Measurements from ENCODE around the gene PCCA.
"Not testable (repeated sequence)": the region's sequence is repeated elsewhere in the genome, so short reads cannot be mapped to it uniquely, and the experiment has no call there.

Gene PCCA

DNA sequence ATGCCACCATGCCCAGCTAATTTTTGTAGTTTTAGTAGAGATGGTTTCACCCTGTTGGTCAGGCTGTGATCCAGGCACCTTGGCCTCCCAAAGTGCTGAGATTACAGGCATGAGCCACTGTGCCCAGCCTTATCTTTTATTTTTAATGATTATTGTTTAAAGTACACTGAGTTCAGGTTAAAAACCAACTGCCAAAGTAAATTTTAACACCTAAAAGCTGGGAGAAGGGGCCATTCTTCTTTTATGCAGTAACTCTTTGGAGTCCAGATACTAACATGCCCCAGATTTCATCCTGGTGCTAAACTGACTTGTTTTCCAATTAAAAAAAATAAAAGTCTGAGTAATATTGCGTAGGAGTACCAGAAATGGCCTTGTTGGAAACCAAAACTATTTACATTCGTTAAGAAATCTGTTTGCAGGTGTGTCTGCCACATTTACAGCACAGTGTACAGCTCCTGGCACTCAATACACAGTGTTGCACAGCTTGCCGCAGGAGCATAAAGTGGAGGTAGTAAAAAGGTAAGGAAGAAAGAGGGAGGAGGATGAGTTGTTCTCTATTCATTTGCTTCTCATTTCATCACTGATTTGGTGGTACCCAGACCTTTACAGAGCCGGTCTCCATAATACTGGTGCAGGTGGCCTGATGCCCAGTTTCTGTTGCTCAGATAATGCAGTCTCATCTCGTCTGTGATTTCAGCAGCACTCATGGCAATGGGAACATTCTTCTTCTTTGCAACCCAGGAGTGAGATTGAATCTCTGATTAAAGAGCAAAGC lies 108.9 kb downstream of the PCCA start:
- no peak for DNase-seq

DNA sequence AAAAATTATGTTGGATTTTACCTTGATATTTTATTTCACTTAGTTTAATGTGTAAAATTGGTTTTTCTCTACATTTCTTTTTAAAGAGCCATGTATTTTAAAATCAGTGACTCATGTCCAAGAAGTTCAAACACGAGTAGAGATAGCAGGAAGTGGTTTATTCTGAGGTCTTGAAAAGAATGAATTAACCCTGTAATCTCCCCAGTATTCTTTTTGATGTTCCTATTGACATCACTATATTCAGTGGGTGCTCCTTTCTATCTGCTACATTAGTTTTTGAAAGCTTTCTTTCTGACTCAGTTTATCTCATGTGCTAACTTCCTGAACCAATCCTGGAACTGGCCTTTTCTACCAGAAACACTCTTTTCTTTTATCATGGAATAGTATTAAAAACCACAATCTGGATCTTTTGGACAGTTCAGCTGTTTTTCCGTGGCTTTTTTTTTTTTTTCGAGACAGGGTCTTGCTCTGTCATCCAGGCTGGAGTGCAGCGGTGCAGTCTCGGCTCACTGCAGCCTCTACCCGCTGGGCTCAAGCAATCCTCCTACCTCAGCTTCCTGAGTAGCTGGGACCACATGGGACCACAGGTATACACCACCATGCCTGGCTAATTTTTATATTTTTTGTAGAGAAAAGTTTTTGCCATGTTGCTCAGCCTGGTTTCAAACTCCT lies 114.9 kb downstream of the PCCA start:
- DNase-seq, result no peak

GRCh38 chr13:100208002-100208401 lies 119.1 kb downstream of the PCCA start:
- no peak for DNase-seq

DNA sequence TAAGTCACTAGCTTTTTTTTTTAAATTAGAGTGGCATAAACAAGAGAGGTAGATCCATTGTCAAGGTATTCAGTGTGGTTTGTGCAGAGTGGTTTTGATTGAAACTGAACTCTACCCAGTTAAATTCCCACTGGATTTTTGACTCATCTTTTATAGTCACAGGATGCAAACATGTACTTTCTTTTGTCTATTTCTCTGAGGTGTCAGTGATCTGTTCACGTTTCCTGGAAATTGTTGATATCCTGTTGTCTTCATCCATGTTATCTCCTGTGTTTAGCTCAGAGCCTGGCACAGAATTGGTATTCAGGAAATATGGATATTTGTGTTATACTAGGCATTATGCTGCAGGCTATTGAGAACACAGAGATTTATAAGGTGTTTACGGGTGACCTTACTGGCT lies 119.7 kb downstream of the PCCA start:
- no peak for DNase-seq

- DNase-seq, result no peak
Observed at GRCh38 chr13:100209857-100210825, 121.2 kb downstream of the PCCA start.

GRCh38 chr13:100211016-100211710 lies 122.3 kb downstream of the PCCA start:
- DNase-seq, result no peak

DNA sequence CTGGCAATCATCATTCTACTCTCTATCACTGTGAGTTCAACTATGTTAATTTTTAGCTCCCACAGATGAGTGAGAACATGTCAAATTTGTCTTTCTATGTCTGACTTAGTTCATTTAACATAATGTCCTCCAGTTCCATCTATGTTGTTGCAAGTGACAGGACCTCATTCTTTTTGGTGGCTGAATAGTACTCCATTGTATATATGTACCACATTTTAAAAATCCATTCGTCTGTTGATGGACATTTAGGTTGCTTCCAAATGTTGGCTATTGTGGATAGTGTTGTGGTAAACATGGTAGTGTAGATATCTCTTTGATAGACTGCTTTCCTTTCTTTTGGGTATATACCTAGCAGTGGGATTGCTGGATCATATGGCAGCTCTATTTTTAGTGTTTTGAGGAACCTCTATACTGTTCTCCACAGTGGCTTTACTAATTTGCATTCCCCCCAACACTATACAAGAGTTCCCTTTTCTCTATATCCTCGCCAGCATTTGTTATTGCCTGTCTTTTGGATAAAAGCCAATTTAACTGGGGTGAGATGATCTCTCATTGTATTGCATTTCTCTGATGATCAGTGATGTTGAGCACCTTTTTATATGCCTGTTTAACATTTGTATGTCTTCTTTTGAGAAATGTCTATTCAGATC lies 124.1 kb downstream of the PCCA start:
- no peak for DNase-seq

GRCh38 chr13:100213576-100213975 lies 124.7 kb downstream of the PCCA start:
- no peak for DNase-seq

- DNase-seq, result no peak
Observed at GRCh38 chr13:100214886-100215285, 126.0 kb downstream of the PCCA start.

GRCh38 chr13:100221166-100221565 lies 132.3 kb downstream of the PCCA start:
- no peak for DNase-seq

DNA sequence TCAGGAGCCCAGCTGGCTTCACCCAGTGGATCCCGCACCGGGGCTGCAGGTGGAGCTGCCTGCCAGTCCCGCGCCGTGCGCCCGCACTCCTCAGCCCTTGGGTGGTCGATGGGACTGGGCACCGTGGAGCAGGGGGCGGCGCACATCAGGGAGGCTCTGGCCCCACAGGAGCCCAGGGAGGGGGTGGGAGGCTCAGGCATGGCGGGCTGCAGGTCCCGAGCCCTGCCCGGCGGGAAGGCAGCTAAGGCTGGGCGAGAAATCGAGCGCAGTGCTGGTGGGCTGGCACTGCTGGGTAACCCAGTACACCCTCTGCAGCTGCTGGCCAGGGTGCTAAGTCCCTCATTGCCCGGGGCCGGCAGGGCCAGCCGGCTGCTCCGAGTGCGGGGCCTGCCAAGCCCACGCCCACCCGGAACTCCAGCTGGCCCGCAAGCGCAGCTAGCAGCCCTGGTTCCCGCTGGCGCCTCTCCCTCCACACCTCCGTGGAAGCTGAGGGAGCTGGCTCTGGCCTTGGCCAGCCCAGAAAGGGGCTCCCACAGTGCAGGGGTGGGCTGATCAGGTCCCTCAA lies 135.2 kb downstream of the PCCA start:
- DNase-seq, result not testable (repeated sequence)

DNA sequence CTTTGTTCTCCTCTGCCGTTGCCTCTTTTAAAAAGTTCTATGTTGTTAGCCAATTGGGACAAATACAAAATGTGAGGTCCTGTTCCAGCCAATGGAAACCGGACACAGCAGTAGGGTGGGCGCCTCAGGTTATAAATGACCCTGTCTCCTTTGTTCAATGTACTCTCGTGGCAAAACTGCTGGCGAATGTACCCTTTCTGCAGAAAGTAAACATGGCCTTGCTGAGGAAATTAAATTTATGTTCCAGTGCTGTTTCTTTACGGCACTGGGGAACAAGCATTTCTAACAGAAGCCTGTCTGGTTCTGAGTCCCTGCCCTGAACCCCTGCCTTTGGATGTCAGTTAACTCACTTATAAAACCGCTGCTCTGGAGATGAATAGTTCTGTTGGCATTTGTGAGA lies 140.7 kb downstream of the PCCA start:
- no peak for DNase-seq

GRCh38 chr13:100230769-100231149 lies 141.9 kb downstream of the PCCA start:
- DNase-seq, result no peak

DNA sequence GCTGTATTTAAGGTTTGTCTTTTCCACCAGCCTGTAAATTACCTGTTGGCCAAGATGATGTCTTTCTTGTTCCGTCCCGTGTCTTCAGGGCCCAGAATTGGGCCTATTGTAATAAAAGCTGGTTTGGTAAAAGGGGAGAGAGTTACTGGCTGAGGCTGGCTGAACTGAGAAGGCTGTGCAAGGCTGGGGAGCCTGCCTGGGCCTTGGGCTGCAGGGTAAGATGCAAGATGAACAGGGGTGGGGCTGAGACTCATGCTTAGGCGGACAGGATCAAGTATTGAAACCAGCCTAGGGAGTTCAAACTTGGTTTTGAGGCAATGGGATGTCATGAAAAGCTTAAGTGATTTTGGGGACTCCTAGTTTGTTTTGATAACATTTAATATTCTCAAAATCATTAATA lies 142.3 kb downstream of the PCCA start:
- no peak for DNase-seq

GRCh38 chr13:100234006-100234405 lies 145.1 kb downstream of the PCCA start:
- no peak for DNase-seq

DNA sequence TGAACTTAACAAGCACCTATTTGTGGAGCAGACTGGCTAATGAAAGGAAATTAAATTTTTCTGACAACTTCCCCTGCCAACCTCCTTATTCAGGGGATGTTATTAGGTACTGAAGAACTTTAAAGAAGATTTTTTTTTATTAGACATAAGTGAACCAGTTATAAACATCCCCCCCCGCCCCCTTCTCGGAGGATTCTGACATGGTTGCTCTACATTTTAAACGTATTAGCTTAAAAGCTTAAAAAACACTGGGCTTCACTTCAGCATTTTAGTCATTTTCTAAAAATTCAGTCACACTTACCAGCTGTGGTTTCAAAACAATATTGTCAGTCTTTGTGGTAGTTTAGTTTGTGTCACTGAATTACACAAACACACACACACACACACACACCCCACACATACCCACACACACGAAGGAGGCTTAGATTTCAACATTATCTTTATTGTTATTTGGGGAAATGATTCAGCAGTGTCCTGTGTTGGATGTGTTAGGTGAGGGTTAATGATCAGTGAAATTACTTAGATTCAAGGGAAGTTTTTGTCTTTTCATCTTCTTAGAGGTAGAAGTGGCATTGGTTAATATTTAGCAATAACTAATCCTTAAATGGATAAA lies 145.7 kb downstream of the PCCA start:
- no peak for DNase-seq

- peak; percentile 18 for DNase-seq
Observed at GRCh38 chr13:100235311-100235901, 146.5 kb downstream of the PCCA start.

DNA sequence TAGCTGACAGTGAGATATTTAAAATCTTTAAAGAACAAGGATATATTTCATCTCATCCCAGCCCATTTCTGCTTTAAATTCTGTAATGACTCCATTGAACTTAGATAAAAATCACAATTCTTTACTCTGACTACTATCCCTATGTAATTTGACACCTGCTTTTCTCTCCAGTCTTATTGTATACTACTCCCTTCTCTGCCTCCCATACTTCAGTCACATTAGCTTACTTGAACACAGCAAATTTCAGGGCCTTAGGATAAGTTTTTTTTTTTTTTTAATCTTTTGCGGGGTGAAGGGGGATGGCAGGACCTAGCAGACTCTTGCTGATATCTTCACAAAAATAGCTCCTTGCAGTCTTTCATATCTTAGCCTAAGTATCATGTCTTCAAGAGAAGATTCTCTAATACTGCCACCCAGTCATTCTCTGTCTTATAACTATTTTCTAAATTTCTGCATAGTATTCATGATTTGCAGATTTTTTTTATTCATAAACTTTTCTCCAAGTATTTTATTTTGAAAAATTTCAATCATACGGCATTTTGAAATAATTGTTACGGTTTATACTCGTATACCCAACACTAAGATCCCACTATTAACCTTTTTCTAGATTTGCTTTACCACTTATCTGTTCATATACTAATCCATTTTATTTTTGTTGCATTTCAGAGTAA lies 151.4 kb downstream of the PCCA start:
- DNase-seq, result no peak

GRCh38 chr13:100244431-100244830 lies 155.5 kb downstream of the PCCA start:
- no peak for DNase-seq

GRCh38 chr13:100245104-100245503 lies 156.2 kb downstream of the PCCA start:
- no peak for DNase-seq
